ENCODE data around the gene OPCML. TPM values are rescaled to one million over a fixed set of nuclear protein-coding genes. Genes with fewer than 3 reads are reported as not detected.

OPCML gene
- total and polyA plus RNA-seq, 2 donors (not counting 1 experiment from before 2014, with no cell fraction given): not detected

DNA sequence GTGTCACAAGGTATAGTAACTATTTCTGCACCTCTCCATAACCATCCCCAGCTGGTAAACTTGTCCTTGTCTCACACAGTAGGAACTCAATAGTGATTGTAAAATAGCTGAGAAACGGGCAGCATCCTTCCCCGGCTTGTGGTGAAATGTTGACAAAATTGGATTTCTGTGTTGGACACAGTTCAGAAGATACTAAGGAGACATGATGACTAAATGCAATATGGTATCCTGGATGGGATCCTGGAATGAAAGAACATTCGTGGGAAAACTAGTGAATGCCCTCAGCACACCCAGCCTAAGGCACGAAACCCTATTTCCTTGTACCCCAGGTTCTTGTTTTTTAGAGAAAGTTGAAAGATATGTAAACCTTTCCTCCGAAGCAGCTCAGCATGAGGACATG lies 18.8 kb upstream of the OPCML start:
- H3K4me3 ChIP-seq (ENCODE audit: control extremely low read depth in 1 of 5, extremely low read depth in 1 of 5, insufficient read depth in 1 of 5, low read depth in 2 of 5, low read length in 4 of 5): no peak overlapping the region
- no peaks in the 10 kb centered on the region for H3K4me1 Mint-ChIP-seq

GRCh38 chr11:133549826-133550225 lies 17.5 kb upstream of the OPCML start:
- Histone ChIP-seq H4K20me1 (ENCODE audit: control insufficient read depth, insufficient read depth, low read length, poor library complexity, severe bottlenecking) (no peaks in the 10 kb centered on the region), H3K79me2 (ENCODE audit: control insufficient read depth, insufficient read depth, low read length) (no peaks in the 10 kb centered on the region), H3K27ac (ENCODE audit: low read length in 2 of 2) (no peak overlapping the region), H3K9ac (ENCODE audit: low read length) (no peak overlapping the region), H2AFZ (ENCODE audit: insufficient read depth, low read depth, low read length, poor library complexity, severe bottlenecking) (no peak overlapping the region), H3K4me3 (ENCODE audit: control extremely low read depth in 1 of 5, extremely low read depth in 1 of 5, insufficient read depth in 1 of 5, low read depth in 2 of 5, low read length in 4 of 5) (no peak overlapping the region), H3K4me1 (ENCODE audit: control insufficient read depth in 2 of 2, insufficient read depth in 2 of 2, low read length in 2 of 2) (no peaks in the 10 kb centered on the region), H3K9me3 (ENCODE audit: control extremely low read depth in 1 of 3, control insufficient read depth in 2 of 3, insufficient read depth in 1 of 3, low read length in 2 of 3) (peaks cover 0 to 23% (median 0%) of the 10 kb centered on the region in 3 donors), H3K4me2 (replicated peaks; ENCODE audit: low read depth, low read length, poor library complexity, severe bottlenecking) (no peak overlapping the region), H3K27me3 (replicated peaks in 1 of 4; ENCODE audit: control extremely low read depth in 1 of 4, control insufficient read depth in 3 of 4, insufficient read depth in 4 of 4, low read length in 3 of 4) (no peaks in the 10 kb centered on the region), H3K36me3 (replicated peaks in 1 of 2; ENCODE audit: control extremely low read depth in 1 of 2, control insufficient read depth in 1 of 2, extremely low read depth in 1 of 2, insufficient read depth in 2 of 2, low read length in 1 of 2) (no peaks in the 10 kb centered on the region)
- DNase-seq (no peak), ATAC-seq (ENCODE audit: low read depth) (no peak)
- POLR2A ChIA-PET: no interaction called here
- H3K4me3 Mint-ChIP-seq: no peak overlapping the region
- CTCF ChIA-PET: no interaction called here
- no peak overlapping the region for H3K27ac Mint-ChIP-seq
- intact Hi-C loops (cut with micrococcal nuclease): no loop called here
- no peaks in the 10 kb centered on the region for H3K27me3 Mint-ChIP-seq
- no peaks in the 10 kb centered on the region for H3K4me1 Mint-ChIP-seq
- H3K9me3 Mint-ChIP-seq (ENCODE audit: insufficient read depth): no peaks in the 10 kb centered on the region
- TF ChIP-seq CTCF (IDR thresholded peaks at IDR 0.05): no peak
- TF ChIP-seq EZH2 (IDR thresholded peaks at IDR 0.05; ENCODE audit: borderline replicate concordance, insufficient read depth, low read depth, low read length, poor library complexity, severe bottlenecking): no peak
- 84% methylated on average over 3 of the region's 3 CpGs for WGBS (ENCODE audit: insufficient coverage)

More for the DNA sequence above, 18.8 kb upstream of the OPCML start:
- TF ChIP-seq CTCF (IDR thresholded peaks at IDR 0.05) (no peak), EZH2 (IDR thresholded peaks at IDR 0.05; ENCODE audit: borderline replicate concordance, insufficient read depth, low read depth, low read length, poor library complexity, severe bottlenecking) (no peak)
- H3K4me1 ChIP-seq (ENCODE audit: control insufficient read depth in 2 of 2, insufficient read depth in 2 of 2, low read length in 2 of 2): no peaks in the 10 kb centered on the region
- no peak overlapping the region for H2AFZ ChIP-seq (ENCODE audit: insufficient read depth, low read depth, low read length, poor library complexity, severe bottlenecking)
- H3K9ac ChIP-seq (ENCODE audit: low read length): no peak overlapping the region
- H3K4me2 ChIP-seq (replicated peaks; ENCODE audit: low read depth, low read length, poor library complexity, severe bottlenecking): no peak overlapping the region
- no peak overlapping the region for H3K27ac ChIP-seq (ENCODE audit: low read length in 2 of 2)
- ATAC-seq (ENCODE audit: low read depth) (no peak), DNase-seq (no peak)
- CTCF ChIA-PET: no interaction called here
- H3K27ac Mint-ChIP-seq: no peak overlapping the region
- no peaks in the 10 kb centered on the region for H3K9me3 Mint-ChIP-seq (ENCODE audit: insufficient read depth)
- POLR2A ChIA-PET: no interaction called here
- no peaks in the 10 kb centered on the region for H3K36me3 ChIP-seq (replicated peaks in 1 of 2; ENCODE audit: control extremely low read depth in 1 of 2, control insufficient read depth in 1 of 2, extremely low read depth in 1 of 2, insufficient read depth in 2 of 2, low read length in 1 of 2)
- intact Hi-C loops (cut with micrococcal nuclease): no loop called here
- no peak overlapping the region for H3K4me3 Mint-ChIP-seq
- no peaks in the 10 kb centered on the region for H3K27me3 Mint-ChIP-seq
- H3K27me3 ChIP-seq (replicated peaks in 1 of 4; ENCODE audit: control extremely low read depth in 1 of 4, control insufficient read depth in 3 of 4, insufficient read depth in 4 of 4, low read length in 3 of 4): no peaks in the 10 kb centered on the region
- H4K20me1 ChIP-seq (ENCODE audit: control insufficient read depth, insufficient read depth, low read length, poor library complexity, severe bottlenecking): no peaks in the 10 kb centered on the region
- WGBS (ENCODE audit: insufficient coverage): 90% methylated on average over 2 of the region's 5 CpGs
- peaks cover 0 to 17% (median 0%) of the 10 kb centered on the region in 3 donors for H3K9me3 ChIP-seq (ENCODE audit: control extremely low read depth in 1 of 3, control insufficient read depth in 2 of 3, insufficient read depth in 1 of 3, low read length in 2 of 3)
- no peaks in the 10 kb centered on the region for H3K79me2 ChIP-seq (ENCODE audit: control insufficient read depth, insufficient read depth, low read length)
